ENCODE results near the gene PCDH9. TPM values are rescaled to one million over a fixed set of nuclear protein-coding genes. Genes with fewer than 3 reads are reported as not detected.

Gene PCDH9
- total RNA-seq, 1 donor from 2014 or later = 20.2 TPM

DNA sequence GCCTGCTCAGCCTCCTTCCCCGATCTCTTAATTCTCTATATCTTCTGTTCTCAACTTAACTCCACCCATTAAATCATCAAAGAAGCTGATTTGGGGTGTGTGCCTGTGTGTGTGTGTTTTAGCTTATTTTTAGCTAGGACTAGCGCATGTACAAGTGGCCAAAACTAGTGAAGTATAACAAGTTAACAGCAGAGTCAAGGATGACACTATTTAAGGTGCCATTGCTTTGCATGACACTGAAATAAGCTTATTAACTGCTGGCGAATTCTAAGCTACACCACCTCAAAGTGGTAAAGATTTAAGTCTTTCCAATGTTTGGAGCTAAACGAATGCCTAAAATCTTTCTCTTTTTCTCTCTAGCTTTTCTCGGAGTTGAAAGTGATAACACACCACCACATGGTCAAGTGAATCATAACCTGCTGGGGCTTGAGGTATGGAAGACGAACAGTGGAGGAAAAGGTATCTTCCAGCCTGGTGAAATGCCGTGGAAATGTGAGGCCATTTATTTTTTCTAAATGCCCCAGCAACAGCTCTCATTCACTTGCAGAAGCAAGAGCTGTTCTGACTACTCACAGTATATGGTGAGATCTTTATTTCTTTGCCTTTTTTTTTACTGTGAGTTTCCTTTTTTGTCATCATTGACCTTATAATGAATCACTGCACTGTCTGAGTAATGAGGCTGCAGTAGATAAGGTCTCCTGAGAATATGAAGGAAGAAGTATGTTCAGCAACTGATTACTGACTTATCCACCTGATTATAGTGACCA is 570.3 kb downstream of the PCDH9 start:
- no peak overlapping the region for H3K27ac Mint-ChIP-seq
- H3K4me3 Mint-ChIP-seq = no peak overlapping the region
- no peaks in the 10 kb centered on the region for H3K27me3 Mint-ChIP-seq

DNA sequence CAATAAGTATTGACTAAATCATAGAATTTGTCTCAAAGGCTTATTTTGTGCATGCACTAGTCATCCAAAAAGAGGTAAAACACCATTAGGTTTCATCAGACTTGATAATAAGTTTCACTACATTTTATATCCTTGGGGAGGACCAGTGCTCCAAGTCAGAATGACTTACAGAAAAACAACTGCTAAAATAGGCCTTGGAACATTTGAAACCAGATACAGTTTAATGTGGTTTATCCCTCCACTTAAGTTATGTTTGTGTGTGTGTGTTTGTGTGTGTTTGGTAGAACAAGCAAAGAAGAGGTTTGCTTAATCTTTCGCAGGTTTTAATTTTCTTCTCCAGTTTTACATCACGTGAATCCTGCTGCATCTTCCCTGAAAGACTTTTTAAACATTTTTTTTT is 570.9 kb downstream of the PCDH9 start:
- Mint-ChIP-seq H3K9me3 (no peaks in the 10 kb centered on the region), H3K27me3 (no peaks in the 10 kb centered on the region), H3K4me1 (ENCODE audit: unreplicated experiment) (peaks cover 28% of the 10 kb centered on the region), H3K27ac (no peak overlapping the region), H3K36me3 (no peaks in the 10 kb centered on the region), H3K4me3 (no peak overlapping the region)
- TF ChIP-seq, protein P1, sequence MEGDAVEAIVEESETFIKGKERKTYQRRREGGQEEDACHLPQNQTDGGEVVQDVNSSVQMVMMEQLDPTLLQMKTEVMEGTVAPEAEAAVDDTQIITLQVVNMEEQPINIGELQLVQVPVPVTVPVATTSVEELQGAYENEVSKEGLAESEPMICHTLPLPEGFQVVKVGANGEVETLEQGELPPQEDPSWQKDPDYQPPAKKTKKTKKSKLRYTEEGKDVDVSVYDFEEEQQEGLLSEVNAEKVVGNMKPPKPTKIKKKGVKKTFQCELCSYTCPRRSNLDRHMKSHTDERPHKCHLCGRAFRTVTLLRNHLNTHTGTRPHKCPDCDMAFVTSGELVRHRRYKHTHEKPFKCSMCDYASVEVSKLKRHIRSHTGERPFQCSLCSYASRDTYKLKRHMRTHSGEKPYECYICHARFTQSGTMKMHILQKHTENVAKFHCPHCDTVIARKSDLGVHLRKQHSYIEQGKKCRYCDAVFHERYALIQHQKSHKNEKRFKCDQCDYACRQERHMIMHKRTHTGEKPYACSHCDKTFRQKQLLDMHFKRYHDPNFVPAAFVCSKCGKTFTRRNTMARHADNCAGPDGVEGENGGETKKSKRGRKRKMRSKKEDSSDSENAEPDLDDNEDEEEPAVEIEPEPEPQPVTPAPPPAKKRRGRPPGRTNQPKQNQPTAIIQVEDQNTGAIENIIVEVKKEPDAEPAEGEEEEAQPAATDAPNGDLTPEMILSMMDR (conservative IDR thresholded peaks at IDR 0.05) = no peak
- no peak for DNase-seq (ENCODE audit: extremely low spot score, unreplicated experiment)

More for the DNA sequence above, 570.3 kb downstream of the PCDH9 start:
- Mint-ChIP-seq H3K36me3 (no peaks in the 10 kb centered on the region), H3K9me3 (no peaks in the 10 kb centered on the region), H3K4me1 (ENCODE audit: unreplicated experiment) (peaks cover 28% of the 10 kb centered on the region)
- TF ChIP-seq, protein P1 (conservative IDR thresholded peaks at IDR 0.05) = no peak
- DNase-seq (ENCODE audit: extremely low spot score, unreplicated experiment) = no peak

- no peak for DNase-seq (ENCODE audit: extremely low spot score, unreplicated experiment)
- H3K27ac Mint-ChIP-seq = peak overlapping the region; percentile 14
- no peaks in the 10 kb centered on the region for H3K27me3 Mint-ChIP-seq
- H3K36me3 Mint-ChIP-seq = no peaks in the 10 kb centered on the region
- no peaks in the 10 kb centered on the region for H3K9me3 Mint-ChIP-seq
- H3K4me1 Mint-ChIP-seq (ENCODE audit: unreplicated experiment) = peaks cover 28% of the 10 kb centered on the region
- no peak overlapping the region for H3K4me3 Mint-ChIP-seq
- TF ChIP-seq, protein P1 (conservative IDR thresholded peaks at IDR 0.05) = no peak
These were observed 572.8 kb downstream of the PCDH9 start for GRCh38 chr13:66657165-66657881.

- H3K27ac Mint-ChIP-seq = no peak overlapping the region
- no peak overlapping the region for H3K4me3 Mint-ChIP-seq
- H3K4me1 Mint-ChIP-seq (ENCODE audit: unreplicated experiment) = peaks cover 21% of the 10 kb centered on the region
- H3K36me3 Mint-ChIP-seq = no peaks in the 10 kb centered on the region
- DNase-seq (ENCODE audit: extremely low spot score, unreplicated experiment) = no peak
- TF ChIP-seq, protein P1 (conservative IDR thresholded peaks at IDR 0.05) = no peak
- no peaks in the 10 kb centered on the region for H3K27me3 Mint-ChIP-seq
- no peaks in the 10 kb centered on the region for H3K9me3 Mint-ChIP-seq
These were observed 574.2 kb downstream of the PCDH9 start for GRCh38 chr13:66655847-66656454.

GRCh38 chr13:66644855-66645460 is 585.2 kb downstream of the PCDH9 start:
- H3K4me3 Mint-ChIP-seq = no peak overlapping the region
- no peak overlapping the region for H3K27ac Mint-ChIP-seq
- H3K4me1 Mint-ChIP-seq (ENCODE audit: unreplicated experiment) = no peaks in the 10 kb centered on the region
- no peaks in the 10 kb centered on the region for H3K9me3 Mint-ChIP-seq
- no peaks in the 10 kb centered on the region for H3K36me3 Mint-ChIP-seq
- no peaks in the 10 kb centered on the region for H3K27me3 Mint-ChIP-seq
- TF ChIP-seq, protein P1 (conservative IDR thresholded peaks at IDR 0.05) = no peak
- no peak for DNase-seq (ENCODE audit: extremely low spot score, unreplicated experiment)

Measured in type B pancreatic cell (in vitro differentiated cells).